Gastrocnemius medialis (tissue), 4 donors: ENCODE measurements around the gene LRRC66. TPM values are rescaled to one million over a fixed set of nuclear protein-coding genes. Genes with fewer than 3 reads are reported as not detected.

ENCODE experiments used
- ATAC-seq, 2 donors: fragments of 150-250 bp; one replicate each; pipeline ENCODE4 v1.9.1; 2016
- DNase-seq, 2 donors: peaks; one replicate each; pipeline ENCODE4 v3.0.0-alpha.2; 2019
- H3K27ac ChIP-seq, 4 donors: fragments of 200-600 bp; sonication (generic); 1 replicate in 1 of 4; 2 replicates in 3 of 4; pipeline ENCODE4 v1.5.1; 2016 to 2018; ENCODE audit warnings: mild to moderate bottlenecking in 2 of 4, moderate library complexity in 1 of 4
- H3K27me3 ChIP-seq, 3 donors: fragments of 200-600 bp; sonication (generic) in 2 of 3; 1 replicate in 1 of 3; 2 replicates in 2 of 3; pipeline versions ENCODE4 v1.5.1 to v1.6.0; 2016 to 2019; ENCODE audit warnings: mild to moderate bottlenecking in 1 of 3, moderate library complexity in 1 of 3
- H3K36me3 ChIP-seq, 2 donors: fragments of 200-600 bp; sonication (generic) in 1 of 2; one replicate each; pipeline ENCODE4 v1.5.1; 2017 to 2018
- H3K4me1 ChIP-seq, 2 donors: fragments of 200-600 bp; sonication (generic) in 1 of 2; one replicate each; pipeline ENCODE4 v1.5.1; 2016 to 2017; ENCODE audit warnings: mild to moderate bottlenecking in 2 of 2
- H3K4me3 ChIP-seq, 4 donors: fragments of 200-600 bp; sonication (generic) in 3 of 4; 1 replicate in 1 of 4; 2 replicates in 3 of 4; pipeline ENCODE4 v1.5.1; 2016 to 2019; ENCODE audit warnings: mild to moderate bottlenecking in 2 of 4
- H3K9me3 ChIP-seq, 3 donors: fragments of 200-600 bp; sonication (generic) in 2 of 3; 1 replicate in 1 of 3; 2 replicates in 2 of 3; pipeline ENCODE4 v1.5.1; 2016 to 2019
- CTCF ChIP-seq, 5 experiments: fragments of 450-650 bp in 3 of 5; fragments of 200-600 bp in 2 of 5; sonication (generic) in 2 of 5; IDR thresholded peaks in 4 of 5; conservative IDR thresholded peaks in 1 of 5; 1 replicate in 4 of 5; 2 replicates in 1 of 5; pipeline ENCODE4 v1.5.1; 2016 to 2019; ENCODE audit warnings: antibody characterized with exemption in 5 of 5, mild to moderate bottlenecking in 3 of 5, moderate library complexity in 3 of 5
- POLR2A ChIP-seq, 2 donors: fragments of 450-650 bp; IDR thresholded peaks; one replicate each; pipeline ENCODE4 v1.6.1; 2017; ENCODE audit warnings: antibody characterized with exemption in 2 of 2, mild to moderate bottlenecking in 2 of 2, moderate library complexity in 2 of 2
- in situ Hi-C, 4 donors: fragments of 200-750 bp; cut with MboI; loops; one replicate each; pipeline versions ENCODE4 v1.15.0 to v1.8.0; 2017; ENCODE audit warnings: low sequenced_read_pairs in 4 of 4
- intact Hi-C: fragments of 100-400 bp; cut with DNase I; formaldehyde crosslinking; loops from one replicate; pipeline ENCODE4 v1.15.1; 2023; ENCODE audit warnings: low total_unique reads
- total RNA-seq, 4 donors: library from RNA; depleted of rRNA; stranded (reverse); fragments of >200 nt; gene quantifications; one replicate each; pipeline versions ENCODE4 v1.1.0 to v1.2.3, GENCODE V29; 2016

LRRC66 gene
- total RNA-seq, 4 donors from 2014 or later, result 0.33 to 3.3 (median 1.1) TPM

GRCh38 chr4:51958199-51958968 is 61.8 kb downstream of the LRRC66 start:
- ATAC-seq (no peak), DNase-seq (no peak)
- H3K9me3 ChIP-seq, result no peaks in the 10 kb centered on the region
- H3K36me3 ChIP-seq, result no peaks in the 10 kb centered on the region
- no peaks in the 10 kb centered on the region for H3K4me1 ChIP-seq
- in situ Hi-C loops, result no loop called here
- no peak for TF ChIP-seq POLR2A (IDR thresholded peaks at IDR 0.05)
- TF ChIP-seq CTCF (IDR thresholded peaks at IDR 0.05 in 4 of 5, conservative IDR thresholded peaks at IDR 0.05 in 1 of 5), result no peak
- H3K27me3 ChIP-seq, result no peaks in the 10 kb centered on the region
- intact Hi-C loops, result no loop called here
- no peak overlapping the region for H3K27ac ChIP-seq
- H3K4me3 ChIP-seq, result no peak overlapping the region

Other genes with a start within 250 kb of the LRRC66 start
- gene DCUN1D4, start 177.2 kb downstream of the LRRC66 start, total RNA-seq, result 10 to 100 TPM; 13.6 to 23.7 (median 18.4) TPM
- 10 to 100 TPM; 24.8 to 49.8 (median 39.8) TPM for gene SGCB, start 17.9 kb upstream of the LRRC66 start, total RNA-seq
- 1 to 10 TPM in 3 of 4 donors, under 1 TPM in 1; 0.46 to 2.6 (median 1.5) TPM for gene SPATA18, start 30.9 kb upstream of the LRRC66 start, total RNA-seq